WTC11 (cell line): ENCODE data around the gene TAF4. TPM values are rescaled to one million over a fixed set of nuclear protein-coding genes. Genes with fewer than 3 reads are reported as not detected.

Experiments
- ATAC-seq: fragments of 200-7000 bp; cut with Tn5 transposase; 2 replicates; pipeline ENCODE4 v1.10.0; 2021; ENCODE audit warnings: mild to moderate bottlenecking, moderate library complexity
- CTCF ChIA-PET: fragments of 300-600 bp; sonication (Branson Sonifier 250); formaldehyde crosslinking; loops from one replicate; lab custom pipeline; 2021; ENCODE audit warnings: antibody characterized with exemption; lab: Charles Lee
- POLR2A ChIA-PET: fragments of 350-600 bp; sonication (Branson Sonifier 250); formaldehyde crosslinking; loops from one replicate; lab custom pipeline; 2021; ENCODE audit warnings: antibody characterized with exemption; lab: Charles Lee
- DNase-seq: peaks from one replicate; pipeline ENCODE4 v3.0.0; 2021; ENCODE audit warnings: low spot score
- H3K27ac Mint-ChIP-seq: 2 replicates; pipeline ENCODE4 v1.8.0; 2021; ENCODE audit warnings: mixed read lengths
- H3K27me3 Mint-ChIP-seq: 2 replicates; pipeline ENCODE4 v1.8.0; 2021; ENCODE audit warnings: low read depth, mild to moderate bottlenecking, moderate library complexity, mixed read lengths
- H3K36me3 Mint-ChIP-seq: 2 replicates; pipeline ENCODE4 v1.8.0; 2021; ENCODE audit warnings: mixed read lengths
- H3K4me1 Mint-ChIP-seq: 2 replicates; pipeline ENCODE4 v1.8.0; 2022; ENCODE audit warnings: mixed read lengths
- H3K4me3 Mint-ChIP-seq: 2 replicates; pipeline ENCODE4 v1.8.0; 2021; ENCODE audit warnings: mild to moderate bottlenecking, moderate library complexity, mixed read lengths
- H3K9me3 Mint-ChIP-seq: 2 replicates; pipeline ENCODE4 v1.8.0; 2021; ENCODE audit warnings: mixed read lengths
- AFF4 ChIP-seq: sonication (generic); formaldehyde crosslinking; IDR thresholded peaks from 2 replicates; pipeline ENCODE4 v1.8.1; 2023; ENCODE audit warnings: mild to moderate bottlenecking, missing genetic modification reagents, borderline replicate concordance
- CBFB ChIP-seq: sonication (generic); formaldehyde crosslinking; IDR thresholded peaks from 2 replicates; pipeline ENCODE4 v1.8.1; 2022; ENCODE audit warnings: mild to moderate bottlenecking, low read depth, missing genetic modification reagents
- CREM ChIP-seq: sonication (generic); formaldehyde crosslinking; IDR thresholded peaks from 2 replicates; pipeline ENCODE4 v1.8.1; 2022; ENCODE audit warnings: mild to moderate bottlenecking, missing genetic modification reagents, moderate library complexity
- FOXK1 ChIP-seq: sonication (generic); formaldehyde crosslinking; IDR thresholded peaks from 2 replicates; pipeline ENCODE4 v1.8.0; 2022; ENCODE audit warnings: mild to moderate bottlenecking, moderate library complexity, missing genetic modification reagents
- GABPB1 ChIP-seq: sonication (generic); formaldehyde crosslinking; IDR thresholded peaks from 2 replicates; pipeline ENCODE4 v1.8.1; 2023; ENCODE audit warnings: mild to moderate bottlenecking, missing genetic modification reagents
- GTF2I ChIP-seq: fragments of 250-450 bp; sonication (Bioruptor Pico); conservative IDR thresholded peaks from 2 replicates; pipeline ENCODE4 v1.4.0; 2021; ENCODE audit warnings: mild to moderate bottlenecking
- MXD4 ChIP-seq: fragments of 250-450 bp; sonication (Bioruptor Pico); IDR thresholded peaks from 2 replicates; pipeline ENCODE4 v1.8.0; 2021; ENCODE audit warnings: mild to moderate bottlenecking, moderate library complexity, borderline replicate concordance
- MYBL2 ChIP-seq: sonication (generic); formaldehyde crosslinking; IDR thresholded peaks from 2 replicates; pipeline ENCODE4 v1.8.1; 2023; ENCODE audit warnings: mild to moderate bottlenecking, moderate library complexity, missing genetic modification reagents
- PREB ChIP-seq: sonication (generic); formaldehyde crosslinking; IDR thresholded peaks from 2 replicates; pipeline ENCODE4 v1.8.1; 2022; ENCODE audit warnings: mild to moderate bottlenecking, missing genetic modification reagents, moderate library complexity, borderline replicate concordance
- RELA ChIP-seq: sonication (generic); formaldehyde crosslinking; IDR thresholded peaks from 2 replicates; pipeline ENCODE4 v1.8.1; 2022; ENCODE audit warnings: missing genetic modification reagents, mild to moderate bottlenecking, borderline replicate concordance
- STAT6 ChIP-seq: sonication (generic); formaldehyde crosslinking; conservative IDR thresholded peaks from 2 replicates; pipeline ENCODE4 v1.8.1; 2023; ENCODE audit warnings: mild to moderate bottlenecking, low read depth, missing genetic modification reagents, moderate library complexity
- TCF7 ChIP-seq: sonication (generic); formaldehyde crosslinking; IDR thresholded peaks from 2 replicates; pipeline ENCODE4 v1.8.0; 2022; ENCODE audit warnings: mild to moderate bottlenecking, low read depth, missing genetic modification reagents, moderate library complexity
- TP53 ChIP-seq: sonication (generic); formaldehyde crosslinking; IDR thresholded peaks from 2 replicates; pipeline ENCODE4 v1.8.1; 2023; ENCODE audit warnings: mild to moderate bottlenecking, missing genetic modification reagents
- ZNF416 ChIP-seq: fragments of 250-450 bp; sonication (Bioruptor Pico); IDR thresholded peaks from 2 replicates; pipeline ENCODE4 v1.9.0; 2021; ENCODE audit warnings: mild to moderate bottlenecking, inconsistent platforms
- ZNF423 ChIP-seq: fragments of 250-450 bp; sonication (Bioruptor Pico); IDR thresholded peaks from 2 replicates; pipeline ENCODE4 v2.1.2; 2022; ENCODE audit warnings: mild to moderate bottlenecking, moderate library complexity
- total RNA-seq: library from RNA; stranded (reverse); gene quantifications from 3 replicates; pipeline ENCODE4 v1.2.3, GENCODE V29; 2021
- TF ChIP-seq, protein P1 (sequence below): fragments of 250-450 bp; sonication (Bioruptor Pico); conservative IDR thresholded peaks from 2 replicates; pipeline ENCODE4 v1.9.0; 2021; ENCODE audit warnings: mild to moderate bottlenecking
- TF ChIP-seq, protein P2 (sequence below): sonication (generic); formaldehyde crosslinking; IDR thresholded peaks from 2 replicates; pipeline ENCODE4 v1.8.1; 2022; ENCODE audit warnings: mild to moderate bottlenecking, moderate library complexity, missing genetic modification reagents
- TF ChIP-seq, protein P3 (sequence below): sonication (generic); formaldehyde crosslinking; IDR thresholded peaks from 2 replicates; pipeline ENCODE4 v1.8.0; 2022; ENCODE audit warnings: mild to moderate bottlenecking, missing genetic modification reagents
- TF ChIP-seq, protein P4 (sequence below): sonication (generic); formaldehyde crosslinking; IDR thresholded peaks from 2 replicates; pipeline ENCODE4 v1.8.0; 2022; ENCODE audit warnings: mild to moderate bottlenecking, missing genetic modification reagents

TAF4 gene
- total RNA-seq, 1 experiment from 2014 or later: 34.4 TPM

GRCh38 chr20:61937963-61938838 is 127.5 kb downstream of the TAF4 start:
- Mint-ChIP-seq H3K36me3 (no peaks in the 10 kb centered on the region), H3K4me3 (no peak overlapping the region), H3K9me3 (no peaks in the 10 kb centered on the region), H3K4me1 (peaks cover 14% of the 10 kb centered on the region), H3K27me3 (no peaks in the 10 kb centered on the region), H3K27ac (no peak overlapping the region)
- CTCF ChIA-PET: interaction anchor here (0.6 kb wide), 1 partner anchor 13 kb away, joined by 6 read pairs; no protein-coding TSS in a partner anchor
- POLR2A ChIA-PET: no interaction called here
- TF ChIP-seq, protein P1, sequence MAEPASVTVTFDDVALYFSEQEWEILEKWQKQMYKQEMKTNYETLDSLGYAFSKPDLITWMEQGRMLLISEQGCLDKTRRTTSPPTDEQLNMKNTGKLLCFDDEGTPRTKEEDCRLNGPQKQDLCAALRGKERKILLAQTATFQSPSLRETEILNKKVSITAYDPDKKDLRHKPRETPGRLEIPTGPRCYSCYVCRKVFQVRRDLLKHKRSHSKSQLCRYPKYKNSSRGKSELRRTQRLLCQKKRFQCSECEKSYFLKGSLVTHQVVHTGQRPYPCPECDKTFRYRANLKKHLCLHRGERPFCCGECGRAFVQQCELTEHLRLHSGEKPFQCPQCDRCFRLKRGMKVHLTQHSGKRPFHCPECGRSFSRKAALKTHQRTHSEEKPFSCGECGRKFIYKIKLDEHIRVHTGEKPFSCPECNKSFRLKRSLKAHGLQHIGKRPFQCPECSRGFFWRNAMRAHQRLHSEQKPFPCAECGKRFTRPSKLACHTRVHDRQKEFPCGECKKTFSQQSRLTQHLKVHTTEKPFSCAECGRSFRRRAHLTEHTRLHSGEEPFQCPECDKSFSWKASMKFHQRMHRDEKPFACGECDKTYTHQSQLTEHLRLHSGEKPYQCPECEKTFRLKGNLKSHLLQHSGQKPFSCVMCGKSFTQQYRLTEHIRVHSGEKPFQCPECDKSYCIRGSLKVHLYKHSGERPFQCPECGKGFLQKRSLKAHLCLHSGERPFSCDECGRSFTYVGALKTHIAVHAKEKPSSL: no peak
- no peak for TF ChIP-seq GABPB1 (CRISPR knock-in tag)
- TF ChIP-seq, protein P2, sequence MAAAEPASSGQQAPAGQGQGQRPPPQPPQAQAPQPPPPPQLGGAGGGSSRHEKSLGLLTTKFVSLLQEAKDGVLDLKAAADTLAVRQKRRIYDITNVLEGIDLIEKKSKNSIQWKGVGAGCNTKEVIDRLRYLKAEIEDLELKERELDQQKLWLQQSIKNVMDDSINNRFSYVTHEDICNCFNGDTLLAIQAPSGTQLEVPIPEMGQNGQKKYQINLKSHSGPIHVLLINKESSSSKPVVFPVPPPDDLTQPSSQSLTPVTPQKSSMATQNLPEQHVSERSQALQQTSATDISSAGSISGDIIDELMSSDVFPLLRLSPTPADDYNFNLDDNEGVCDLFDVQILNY (CRISPR knock-in tag): no peak
- TF ChIP-seq AFF4: no peak
- no peak for TF ChIP-seq CBFB
- TF ChIP-seq STAT6: no peak
- no peak for TF ChIP-seq ZNF423 (CRISPR knock-in tag)
- TF ChIP-seq PREB (CRISPR knock-in tag): no peak
- TF ChIP-seq GTF2I: no peak
- TF ChIP-seq, protein P3, sequence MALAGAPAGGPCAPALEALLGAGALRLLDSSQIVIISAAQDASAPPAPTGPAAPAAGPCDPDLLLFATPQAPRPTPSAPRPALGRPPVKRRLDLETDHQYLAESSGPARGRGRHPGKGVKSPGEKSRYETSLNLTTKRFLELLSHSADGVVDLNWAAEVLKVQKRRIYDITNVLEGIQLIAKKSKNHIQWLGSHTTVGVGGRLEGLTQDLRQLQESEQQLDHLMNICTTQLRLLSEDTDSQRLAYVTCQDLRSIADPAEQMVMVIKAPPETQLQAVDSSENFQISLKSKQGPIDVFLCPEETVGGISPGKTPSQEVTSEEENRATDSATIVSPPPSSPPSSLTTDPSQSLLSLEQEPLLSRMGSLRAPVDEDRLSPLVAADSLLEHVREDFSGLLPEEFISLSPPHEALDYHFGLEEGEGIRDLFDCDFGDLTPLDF (CRISPR knock-in tag): no peak
- no peak for TF ChIP-seq MXD4 (CRISPR knock-in tag)
- TF ChIP-seq, protein P4, sequence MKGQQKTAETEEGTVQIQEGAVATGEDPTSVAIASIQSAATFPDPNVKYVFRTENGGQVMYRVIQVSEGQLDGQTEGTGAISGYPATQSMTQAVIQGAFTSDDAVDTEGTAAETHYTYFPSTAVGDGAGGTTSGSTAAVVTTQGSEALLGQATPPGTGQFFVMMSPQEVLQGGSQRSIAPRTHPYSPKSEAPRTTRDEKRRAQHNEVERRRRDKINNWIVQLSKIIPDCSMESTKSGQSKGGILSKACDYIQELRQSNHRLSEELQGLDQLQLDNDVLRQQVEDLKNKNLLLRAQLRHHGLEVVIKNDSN (CRISPR knock-in tag): no peak
- no peak for TF ChIP-seq RELA
- no peak for TF ChIP-seq FOXK1
- no peak for TF ChIP-seq TCF7 (CRISPR knock-in tag)
- no peak for TF ChIP-seq CREM (CRISPR knock-in tag)
- TF ChIP-seq TP53 (CRISPR knock-in tag): no peak
- TF ChIP-seq ZNF416 (CRISPR knock-in tag): no peak
- TF ChIP-seq MYBL2: no peak
- no peak for DNase-seq
- no peak for ATAC-seq
